Fibroblast of lung (primary cell): ENCODE results near the gene LUC7L3.

Experiments used
- EZH2 ChIP-seq: IDR thresholded peaks from 2 replicates; pipeline ENCODE4 v1.5.1; 2012; ENCODE audit warnings: low read length, control low read depth, mild to moderate bottlenecking; ENCODE audit errors: missing control alignments
- TF ChIP-seq, protein P1 (sequence below), 2 donors: IDR thresholded peaks in 1 of 2; conservative IDR thresholded peaks in 1 of 2; 1 replicate in 1 of 2; 2 replicates in 1 of 2; pipeline ENCODE4 v1.5.1; 2011 to 2012; ENCODE audit warnings: low read length in 2 of 2, control low read depth in 1 of 2, inconsistent platforms in 1 of 2, low read depth in 1 of 2, mild to moderate bottlenecking in 1 of 2

- TF ChIP-seq, protein P1, sequence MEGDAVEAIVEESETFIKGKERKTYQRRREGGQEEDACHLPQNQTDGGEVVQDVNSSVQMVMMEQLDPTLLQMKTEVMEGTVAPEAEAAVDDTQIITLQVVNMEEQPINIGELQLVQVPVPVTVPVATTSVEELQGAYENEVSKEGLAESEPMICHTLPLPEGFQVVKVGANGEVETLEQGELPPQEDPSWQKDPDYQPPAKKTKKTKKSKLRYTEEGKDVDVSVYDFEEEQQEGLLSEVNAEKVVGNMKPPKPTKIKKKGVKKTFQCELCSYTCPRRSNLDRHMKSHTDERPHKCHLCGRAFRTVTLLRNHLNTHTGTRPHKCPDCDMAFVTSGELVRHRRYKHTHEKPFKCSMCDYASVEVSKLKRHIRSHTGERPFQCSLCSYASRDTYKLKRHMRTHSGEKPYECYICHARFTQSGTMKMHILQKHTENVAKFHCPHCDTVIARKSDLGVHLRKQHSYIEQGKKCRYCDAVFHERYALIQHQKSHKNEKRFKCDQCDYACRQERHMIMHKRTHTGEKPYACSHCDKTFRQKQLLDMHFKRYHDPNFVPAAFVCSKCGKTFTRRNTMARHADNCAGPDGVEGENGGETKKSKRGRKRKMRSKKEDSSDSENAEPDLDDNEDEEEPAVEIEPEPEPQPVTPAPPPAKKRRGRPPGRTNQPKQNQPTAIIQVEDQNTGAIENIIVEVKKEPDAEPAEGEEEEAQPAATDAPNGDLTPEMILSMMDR (conservative IDR thresholded peaks at IDR 0.05 in 1 of 2, IDR thresholded peaks at IDR 0.05 in 1 of 2; ENCODE audit: low read depth in 1 of 2, low read length in 2 of 2), result no peak
- no peak for TF ChIP-seq EZH2
Measured at GRCh38 chr17:50802609-50803571, 83.5 kb downstream of the LUC7L3 start.
